Endothelial cell of umbilical vein (primary cell): Measurements from ENCODE around the gene SEZ6L. TPM values are rescaled to one million over a fixed set of nuclear protein-coding genes. Genes with fewer than 3 reads are reported as not detected.

Experiments
- BruUV-seq: library from RNA; stranded (reverse); fragments of 400-500 nt; replicated peaks from 2 replicates; lab custom pipeline; 2021; lab: Mats Ljungman, UMichigan
- CTCF ChIA-PET: fragments of 300-600, 350-600 bp; sonication (Branson Sonifier 250); formaldehyde crosslinking; loops from one replicate; lab custom pipeline; 2021; ENCODE audit warnings: antibody characterized with exemption, inconsistent platforms; lab: Charles Lee
- POLR2A ChIA-PET: fragments of 300-600, 350-600 bp; sonication (Branson Sonifier 250); formaldehyde crosslinking; loops from one replicate; lab custom pipeline; 2021; ENCODE audit warnings: antibody characterized with exemption, inconsistent platforms; lab: Charles Lee
- DNase-seq: peaks from one replicate; pipeline ENCODE4 v3.0.0-alpha.2; 2011; ENCODE audit warnings: low read depth, low spot score
- FAIRE-seq: peaks from 2 replicates; lab custom pipeline; 2011; peaks lifted over from hg19 to GRCh38; lab: Jason Lieb, UNC
- H2AFZ ChIP-seq: 2 replicates; pipeline ENCODE4 v1.6.0; 2012; ENCODE audit warnings: low read depth, low read length, control low read depth, inconsistent platforms
- H3K27ac ChIP-seq: 2 replicates; pipeline ENCODE4 v1.5.1; 2011; ENCODE audit warnings: low read depth, mild to moderate bottlenecking, control low read depth, low read length, moderate library complexity; ENCODE audit not compliant: insufficient read depth
- H3K27me3 ChIP-seq, 2 experiments: 2 replicates each; pipeline versions ENCODE4 v1.6.0 to v1.6.1; 2011; ENCODE audit warnings: low read length in 2 of 2, mixed read lengths in 1 of 2; ENCODE audit not compliant: control insufficient read depth in 2 of 2, insufficient read depth in 2 of 2
- H3K36me3 ChIP-seq, 2 experiments: 2 replicates in 1 of 2; 3 replicates in 1 of 2; pipeline ENCODE4 v1.5.1; 2011; ENCODE audit warnings: low read length in 2 of 2, mild to moderate bottlenecking in 1 of 2, moderate library complexity in 1 of 2; ENCODE audit not compliant: control insufficient read depth in 2 of 2, insufficient read depth in 2 of 2; ENCODE audit errors: extremely low read depth in 1 of 2
- H3K4me1 ChIP-seq: 3 replicates; pipeline ENCODE4 v1.5.1; 2011; ENCODE audit warnings: mild to moderate bottlenecking, low read length; ENCODE audit not compliant: control insufficient read depth, insufficient read depth; ENCODE audit errors: extremely low read depth
- H3K4me2 ChIP-seq: 2 replicates; pipeline ENCODE4 v1.6.1; 2011; ENCODE audit warnings: low read length, control low read depth, mixed read lengths; ENCODE audit not compliant: insufficient read depth
- H3K4me3 ChIP-seq, 3 experiments: fragments of 200-600 bp in 1 of 3; sonication (generic), shearing (Covaris generic) in 1 of 3; replicated peaks in 1 of 3; 2 replicates each; pipeline ENCODE4 v1.5.1; 2011 to 2016; ENCODE audit warnings: control low read depth in 3 of 3, low read length in 3 of 3, mild to moderate bottlenecking in 2 of 3, inconsistent platforms in 1 of 3, low read depth in 1 of 3, moderate library complexity in 1 of 3; ENCODE audit not compliant: insufficient read depth in 1 of 3
- H3K79me2 ChIP-seq: 2 replicates; pipeline ENCODE4 v1.6.0; 2012; ENCODE audit warnings: low read length, inconsistent platforms; ENCODE audit not compliant: control insufficient read depth, insufficient read depth
- H3K9ac ChIP-seq: replicated peaks from 2 replicates; pipeline ENCODE3; 2011; ENCODE audit warnings: low read length, control low read depth; ENCODE audit not compliant: insufficient read depth; ENCODE audit errors: extremely low read depth
- H3K9me1 ChIP-seq: replicated peaks from 3 replicates; pipeline ENCODE4 v1.6.0; 2011; ENCODE audit warnings: mild to moderate bottlenecking, low read length; ENCODE audit not compliant: control insufficient read depth, insufficient read depth; ENCODE audit errors: extremely low read depth
- H3K9me3 ChIP-seq: replicated peaks from 2 replicates; pipeline ENCODE4 v1.5.1; 2012; ENCODE audit warnings: low read length, inconsistent platforms; ENCODE audit not compliant: control insufficient read depth, insufficient read depth
- H4K20me1 ChIP-seq: replicated peaks from 2 replicates; pipeline ENCODE3; 2011; ENCODE audit warnings: mild to moderate bottlenecking, low read length; ENCODE audit not compliant: control insufficient read depth, insufficient read depth; ENCODE audit errors: extremely low read depth
- CTCF ChIP-seq, 2 donors: IDR thresholded peaks; 1 replicate in 1 of 2; 2 replicates in 1 of 2; pipeline ENCODE4 v1.5.1; 2011; ENCODE audit warnings: low read length in 2 of 2, mild to moderate bottlenecking in 2 of 2, moderate library complexity in 2 of 2, control low read depth in 1 of 2, inconsistent platforms in 1 of 2, low read depth in 1 of 2; ENCODE audit not compliant: insufficient read depth in 1 of 2; ENCODE audit errors: extremely low read depth in 1 of 2
- EZH2 ChIP-seq: IDR thresholded peaks from 2 replicates; pipeline ENCODE4 v1.6.1; 2012; ENCODE audit warnings: borderline replicate concordance, low read depth, mild to moderate bottlenecking, moderate library complexity, low read length, inconsistent platforms; ENCODE audit not compliant: severe bottlenecking
- FOS ChIP-seq: IDR thresholded peaks from 2 replicates; pipeline ENCODE4 v1.6.1; 2011; ENCODE audit warnings: mild to moderate bottlenecking, low read length, moderate library complexity, borderline replicate concordance; ENCODE audit not compliant: insufficient read depth
- GATA2 ChIP-seq: IDR thresholded peaks from 2 replicates; pipeline ENCODE4 v1.7.0; 2011; ENCODE audit warnings: low read depth, mild to moderate bottlenecking, moderate library complexity, mixed read lengths, low read length; ENCODE audit not compliant: insufficient read length, insufficient read depth
- JUN ChIP-seq: IDR thresholded peaks from 2 replicates; pipeline ENCODE4 v1.6.1; 2011; ENCODE audit warnings: borderline replicate concordance, low read depth; ENCODE audit not compliant: insufficient read length, insufficient read depth
- MAX ChIP-seq: IDR thresholded peaks from 2 replicates; pipeline ENCODE4 v1.6.1; 2011; ENCODE audit not compliant: insufficient read depth, insufficient read length
- MYC ChIP-seq: IDR thresholded peaks from one replicate; pipeline ENCODE4 v1.6.1; 2011; ENCODE audit warnings: mild to moderate bottlenecking, low read depth, low read length
- POLR2A ChIP-seq: IDR thresholded peaks from 2 replicates; pipeline ENCODE4 v1.6.1; 2012; ENCODE audit warnings: low read depth, mild to moderate bottlenecking, control low read depth, low read length
- POLR2AphosphoS5 ChIP-seq: IDR thresholded peaks from 2 replicates; pipeline ENCODE4 v1.6.1; 2012; ENCODE audit warnings: low read depth, mild to moderate bottlenecking, control low read depth, low read length, moderate library complexity; ENCODE audit not compliant: insufficient read depth
- dilution Hi-C: fragments of 300-500 bp; cut with MboI; formaldehyde crosslinking; loops from one replicate; pipeline ENCODE4 v1.15.0; 2019; ENCODE audit warnings: low sequenced_read_pairs; ENCODE audit not compliant: extremely low pct_ligation_motif_present
- intact Hi-C: fragments of 100-400 bp; cut with micrococcal nuclease; formaldehyde crosslinking; loops from one replicate; pipeline ENCODE4 v1.10.0; 2022
- polyA plus RNA-seq, 4 experiments: library from polyadenylated mRNA; depleted of rRNA in 3 of 4; stranded (reverse) in 3 of 4; unstranded in 1 of 4; fragments of >200 nt; gene quantifications; 2 replicates each; pipeline versions ENCODE4 v1.2.1 to v1.2.3, GENCODE V29; 2011 to 2012; ENCODE audit warnings: missing spikeins in 1 of 4
- total RNA-seq: library from RNA; stranded (reverse); gene quantifications from 2 replicates; pipeline ENCODE4 v1.2.3, GENCODE V29; 2021

The SEZ6L gene
- total and polyA plus RNA-seq, 2 donors (not counting 3 experiments of a cell fraction or from before 2014, with no cell fraction given): not detected

- POLR2A ChIA-PET: no interaction called here
- FAIRE-seq (no peak), DNase-seq (no peak)
- Histone ChIP-seq H3K4me2 (no peak overlapping the region), H4K20me1 (no peaks in the 10 kb centered on the region), H3K4me1 (no peaks in the 10 kb centered on the region), H3K27ac (no peak overlapping the region), H2AFZ (no peak overlapping the region), H3K9ac (no peak overlapping the region), H3K9me1 (no peaks in the 10 kb centered on the region), H3K27me3 (peaks cover 0 to 2% of the 10 kb centered on the region in 2 experiments), H3K4me3 (no peak overlapping the region), H3K36me3 (no peaks in the 10 kb centered on the region), H3K79me2 (no peaks in the 10 kb centered on the region), H3K9me3 (no peaks in the 10 kb centered on the region)
- CTCF ChIA-PET: interaction anchor here (0.8 to 1.0 kb wide), 2 partner anchors 15 to 26 kb away, joined by 3 read pairs; no protein-coding TSS in a partner anchor
- intact Hi-C loops: loop anchor here (5.0 kb wide), 1 partner anchor 1096 kb away; no protein-coding TSS in a partner anchor
- no peak for TF ChIP-seq CTCF (IDR thresholded peaks at IDR 0.05; ENCODE audit: extremely low read depth in 1 of 2, insufficient read depth in 1 of 2, low read depth in 1 of 2, low read length in 2 of 2)
- no peak for TF ChIP-seq JUN
- TF ChIP-seq POLR2A: no peak
- no peak for TF ChIP-seq FOS
- no peak for TF ChIP-seq EZH2
- TF ChIP-seq POLR2AphosphoS5: no peak
- TF ChIP-seq GATA2: no peak
- no peak for TF ChIP-seq MAX
- TF ChIP-seq MYC: no peak
- dilution Hi-C loops: no loop called here
- no TSS peak for BruUV-seq
These were observed 164.0 kb downstream of the SEZ6L start for GRCh38 chr22:26333088-26333800.
